Activated CD4-positive, alpha-beta T cell treated with anti-CD3 and anti-CD28 coated beads, Interleukin-10, Interleukin-2, amounts not matched to agents 100 ng/mL and 50 ng/mL, durations not matched to agents 16 hours and 8 hours (primary cell): ENCODE measurements around the gene RASA3.

Experiments used
- DNase-seq: peaks from one replicate; pipeline ENCODE4 v3.0.0-alpha.2; 2020

The RASA3 gene

GRCh38 chr13:113964251-113964995 is 168.0 kb downstream of the RASA3 start:
- DNase-seq = no peak

- no peak for DNase-seq
Observed at GRCh38 chr13:113963376-113963775, 169.0 kb downstream of the RASA3 start.

GRCh38 chr13:113962975-113963374 is 169.4 kb downstream of the RASA3 start:
- no peak for DNase-seq

GRCh38 chr13:113962386-113962785 is 170.0 kb downstream of the RASA3 start:
- no peak for DNase-seq

GRCh38 chr13:113960276-113960948 is 172.0 kb downstream of the RASA3 start:
- DNase-seq = no peak

- DNase-seq = no peak
Observed at GRCh38 chr13:113959198-113959597, 173.2 kb downstream of the RASA3 start.

- DNase-seq = no peak
Observed at GRCh38 chr13:113958373-113958772, 174.1 kb downstream of the RASA3 start.

- DNase-seq = no peak
Observed at GRCh38 chr13:113956571-113956970, 175.9 kb downstream of the RASA3 start.

- DNase-seq = no peak
Observed at GRCh38 chr13:113955691-113956090, 176.7 kb downstream of the RASA3 start.

- no peak for DNase-seq
Observed at GRCh38 chr13:113955235-113955634, 177.2 kb downstream of the RASA3 start.

GRCh38 chr13:113954046-113954835 is 178.2 kb downstream of the RASA3 start:
- DNase-seq = no peak

- no peak for DNase-seq
Observed at GRCh38 chr13:113953561-113953960, 178.9 kb downstream of the RASA3 start.

- DNase-seq = no peak
Observed at GRCh38 chr13:113952983-113953520, 179.4 kb downstream of the RASA3 start.

- DNase-seq = no peak
Observed at GRCh38 chr13:113952151-113952982, 180.1 kb downstream of the RASA3 start.

- peak; percentile 61 for DNase-seq
Observed at GRCh38 chr13:113951246-113951999, 181.0 kb downstream of the RASA3 start.

GRCh38 chr13:113950451-113951245 is 181.8 kb downstream of the RASA3 start:
- no peak for DNase-seq

- DNase-seq = no peak
Observed at GRCh38 chr13:113949546-113949945, 182.9 kb downstream of the RASA3 start.

- DNase-seq = no peak
Observed at GRCh38 chr13:113948034-113948742, 184.2 kb downstream of the RASA3 start.

GRCh38 chr13:113947311-113948033 is 185.0 kb downstream of the RASA3 start:
- no peak for DNase-seq
